GM18907 (cell line): ENCODE measurements around the gene ARHGEF4.

Experiments
- ATAC-seq: cut with Tn5 transposase; IDR thresholded peaks from one replicate; pipeline ENCODE4 v1.9.1; 2021; ENCODE audit warnings: mild to moderate bottlenecking, moderate library complexity; ENCODE audit not compliant: unreplicated experiment

ARHGEF4 gene

DNA sequence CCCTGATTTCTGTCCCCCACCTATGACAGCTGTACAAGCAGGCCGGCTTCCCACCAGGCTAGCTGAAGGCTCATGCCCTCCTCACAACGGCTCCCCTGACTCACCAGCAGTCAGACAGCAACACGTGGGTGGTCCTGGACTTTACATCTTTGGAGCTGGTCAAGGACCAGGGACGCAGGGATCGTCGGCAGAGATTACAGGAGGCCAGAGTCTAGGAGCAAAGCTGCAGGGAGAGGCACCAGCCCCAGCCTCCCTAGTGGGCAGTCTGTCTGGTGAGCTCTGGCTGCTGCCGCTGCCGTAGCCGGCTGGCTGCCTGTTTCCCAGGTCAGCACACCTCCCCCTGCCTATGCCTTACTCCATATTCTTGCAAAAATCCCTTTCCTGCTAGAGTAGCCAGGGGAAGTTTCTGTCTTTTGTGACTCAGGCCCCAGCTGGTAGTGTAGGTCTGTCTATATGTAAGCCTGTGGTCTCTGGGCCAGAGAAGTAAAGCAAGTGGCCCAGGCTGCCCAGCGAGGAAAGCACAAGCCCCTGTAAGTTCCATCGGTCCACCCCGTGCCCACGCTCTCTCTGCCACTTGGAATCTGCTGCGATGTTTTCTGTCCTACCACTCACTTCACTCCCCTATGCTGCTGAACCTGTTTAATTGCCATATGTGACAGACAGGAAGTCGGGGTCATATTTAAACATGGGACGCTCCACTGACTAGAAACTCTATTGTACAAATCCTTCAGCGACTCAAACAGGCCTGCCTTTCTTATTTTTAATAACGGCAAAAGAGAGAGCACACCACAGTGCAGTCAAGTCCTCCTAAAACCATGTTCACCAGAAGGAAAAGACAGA, 2.4 kb upstream of the ARHGEF4 start:
- ATAC-seq = no peak

DNA sequence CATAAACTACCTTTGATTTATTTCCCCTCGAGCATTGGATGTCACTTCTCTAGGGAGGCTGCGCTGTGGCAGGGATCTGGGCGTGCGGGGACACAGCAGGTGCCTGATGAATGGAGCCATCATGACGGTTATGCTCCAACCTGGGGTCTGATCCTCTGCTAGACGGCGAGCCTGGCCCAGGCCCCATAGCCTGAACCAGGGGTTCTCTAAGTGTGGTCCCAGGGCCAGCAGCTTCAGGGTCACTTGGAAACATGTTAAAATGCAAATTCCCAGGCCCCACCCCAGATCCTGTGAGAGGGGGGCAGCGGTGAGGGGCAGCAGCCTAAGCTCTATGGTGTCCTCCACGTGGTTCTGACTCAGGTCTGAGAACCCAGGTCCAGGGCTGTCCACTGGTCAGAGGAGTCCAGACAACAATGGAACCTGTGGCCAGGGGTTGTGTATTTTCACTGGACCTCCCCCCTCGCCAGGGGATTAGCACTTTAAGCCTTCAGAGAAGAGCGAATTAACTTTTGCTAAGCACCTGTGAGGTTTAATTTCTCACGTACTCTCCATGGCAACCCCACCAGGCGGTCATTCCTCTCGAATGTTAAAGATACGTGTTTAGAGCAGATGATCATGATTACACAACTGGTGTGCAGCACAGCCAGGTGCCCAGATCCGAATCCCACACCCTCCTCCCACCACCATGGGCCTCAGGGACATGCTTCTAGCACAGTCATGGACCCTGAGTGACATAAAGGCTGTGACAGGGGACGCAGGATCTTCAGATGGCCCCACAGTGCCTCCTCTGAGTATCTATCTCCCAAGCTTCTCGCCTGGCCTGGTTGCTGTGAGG, 1.6 kb upstream of the ARHGEF4 start:
- ATAC-seq = no peak

DNA sequence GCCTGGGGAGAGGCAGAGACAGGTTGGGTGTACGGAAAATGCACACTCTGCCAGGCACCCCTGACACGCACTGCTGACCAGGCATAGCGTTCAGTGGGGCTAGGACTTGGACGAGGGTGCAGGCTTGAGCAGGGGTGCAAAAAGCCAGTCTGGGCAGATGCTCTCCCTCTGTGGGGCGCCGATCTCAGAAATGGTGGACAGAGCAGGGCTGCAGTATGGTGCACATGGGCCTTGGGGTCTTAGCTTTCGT, 1.0 kb upstream of the ARHGEF4 start:
- ATAC-seq = no peak

DNA sequence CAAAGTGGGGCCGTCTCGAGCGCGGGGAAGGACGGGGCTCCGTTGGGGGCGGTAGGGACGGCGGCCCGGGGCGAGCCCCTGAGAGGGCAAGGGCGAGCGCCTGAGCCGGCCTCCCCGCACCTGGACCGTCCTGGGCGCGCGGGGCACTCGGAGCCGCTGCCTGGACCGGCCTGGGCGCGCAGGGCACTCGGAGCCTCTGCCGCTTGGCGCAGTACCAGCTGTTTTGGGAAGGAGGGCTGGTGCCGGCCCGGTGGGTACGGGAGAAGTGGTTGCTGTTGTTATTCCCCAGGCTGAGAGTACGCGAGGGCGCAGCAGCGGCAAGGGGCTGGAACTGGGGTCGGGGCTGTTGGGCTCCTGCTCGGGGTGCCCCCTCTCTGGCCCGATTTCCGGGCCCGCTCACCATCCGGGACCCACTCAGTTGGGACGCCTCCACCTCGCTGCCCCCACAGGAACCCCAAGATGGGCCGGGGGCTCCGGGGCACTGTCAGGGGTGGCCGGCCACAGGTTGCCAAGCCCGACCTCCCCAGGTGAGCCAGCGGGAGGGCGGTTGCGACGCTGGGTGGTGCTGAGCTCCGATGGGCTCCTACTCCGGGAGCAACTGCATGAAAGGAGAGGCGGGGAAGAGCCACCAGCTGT, 579 bp downstream of the ARHGEF4 start:
- peak; percentile 6 for ATAC-seq

DNA sequence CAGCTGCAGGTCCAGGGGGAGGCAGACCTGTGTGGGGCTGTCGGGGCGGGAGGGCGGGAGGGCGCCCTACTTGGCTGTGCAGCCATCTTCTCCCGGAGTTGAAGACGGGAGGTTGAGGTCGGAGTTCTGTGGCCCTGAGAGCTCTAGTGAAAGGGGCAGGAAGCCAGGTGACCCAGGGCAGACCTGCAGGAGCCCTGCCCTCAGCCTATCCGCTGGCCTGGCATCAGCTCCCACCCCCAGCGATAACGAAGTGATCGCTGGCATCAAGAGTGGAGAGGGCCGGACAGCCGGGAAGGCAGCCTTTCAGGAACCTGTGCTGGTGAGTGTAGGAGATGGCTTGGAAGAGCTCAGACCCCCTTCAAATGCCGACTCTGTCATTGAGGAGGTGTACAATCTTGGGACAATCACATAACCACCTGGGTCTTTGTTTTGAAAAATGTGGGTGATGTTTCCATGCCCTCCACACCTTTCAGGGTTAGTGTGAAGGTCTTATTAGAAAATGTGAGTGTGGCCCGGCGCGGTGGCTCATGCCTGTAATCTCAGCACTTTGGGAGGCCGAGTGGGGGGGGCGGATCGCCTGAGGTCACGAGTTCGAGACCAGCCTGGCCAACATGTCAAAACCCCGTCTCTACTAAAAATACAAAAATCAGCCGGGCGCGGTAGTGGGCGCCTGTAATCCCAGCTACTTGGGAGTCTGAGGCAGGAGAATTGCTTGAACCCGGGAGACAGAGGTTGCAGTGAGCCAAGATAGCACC, 1.3 kb downstream of the ARHGEF4 start:
- no peak for ATAC-seq

DNA sequence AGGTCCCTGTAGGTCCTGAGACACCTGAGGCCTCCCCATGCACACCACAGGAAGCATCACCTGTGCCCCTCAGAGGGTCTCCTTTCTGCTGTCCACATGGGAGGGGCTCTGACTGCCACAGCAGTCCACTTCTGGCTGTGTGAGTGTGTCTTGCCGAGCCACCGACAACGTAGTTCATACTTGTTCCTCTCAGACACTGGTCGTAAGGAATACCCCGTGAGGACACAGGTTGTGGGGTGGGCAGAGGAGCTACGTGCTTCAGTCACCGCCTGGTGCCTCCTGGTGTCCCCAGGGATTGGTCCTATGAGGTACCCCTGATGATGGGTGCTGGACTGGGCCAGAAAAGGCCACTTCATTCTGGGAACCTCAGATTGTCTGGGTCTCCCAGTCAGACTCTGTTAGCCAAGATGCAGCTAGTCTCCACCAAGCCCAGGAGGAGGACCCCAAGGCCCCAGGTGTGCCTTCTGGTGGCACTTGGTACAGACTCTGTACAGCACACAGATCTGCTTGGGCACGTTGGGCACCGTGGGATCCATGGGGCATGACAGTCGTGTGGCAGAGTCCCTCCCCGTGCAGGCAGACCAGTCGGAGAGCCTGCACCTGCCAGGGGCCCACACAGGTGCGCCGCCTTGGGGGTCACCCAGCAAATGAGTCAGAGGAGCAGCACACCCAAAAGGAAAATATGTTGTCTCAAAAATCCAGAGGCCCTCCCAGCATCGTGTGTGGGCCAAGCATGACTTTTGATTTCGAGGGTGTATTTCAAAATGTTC, 2.5 kb downstream of the ARHGEF4 start:
- no peak for ATAC-seq

DNA sequence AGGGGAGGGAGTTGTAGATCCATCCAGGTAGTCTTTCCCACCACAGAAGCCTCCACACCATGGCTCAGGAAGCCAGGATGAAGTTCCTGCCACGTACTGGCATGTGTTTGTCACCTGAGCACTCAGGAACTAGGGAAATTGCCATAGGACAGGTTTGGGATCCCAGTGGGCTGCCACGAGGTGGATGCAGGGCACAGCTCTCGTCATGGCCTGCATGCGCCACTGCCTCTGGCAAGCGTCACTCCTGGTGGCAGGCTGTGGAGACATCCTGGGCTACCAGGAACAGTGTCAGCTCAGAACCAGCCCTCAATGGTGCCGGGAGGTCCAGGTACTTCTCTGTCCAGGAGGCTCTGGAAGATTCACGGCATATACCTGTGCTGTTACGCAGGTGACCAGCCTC, 3.8 kb downstream of the ARHGEF4 start:
- ATAC-seq = no peak

DNA sequence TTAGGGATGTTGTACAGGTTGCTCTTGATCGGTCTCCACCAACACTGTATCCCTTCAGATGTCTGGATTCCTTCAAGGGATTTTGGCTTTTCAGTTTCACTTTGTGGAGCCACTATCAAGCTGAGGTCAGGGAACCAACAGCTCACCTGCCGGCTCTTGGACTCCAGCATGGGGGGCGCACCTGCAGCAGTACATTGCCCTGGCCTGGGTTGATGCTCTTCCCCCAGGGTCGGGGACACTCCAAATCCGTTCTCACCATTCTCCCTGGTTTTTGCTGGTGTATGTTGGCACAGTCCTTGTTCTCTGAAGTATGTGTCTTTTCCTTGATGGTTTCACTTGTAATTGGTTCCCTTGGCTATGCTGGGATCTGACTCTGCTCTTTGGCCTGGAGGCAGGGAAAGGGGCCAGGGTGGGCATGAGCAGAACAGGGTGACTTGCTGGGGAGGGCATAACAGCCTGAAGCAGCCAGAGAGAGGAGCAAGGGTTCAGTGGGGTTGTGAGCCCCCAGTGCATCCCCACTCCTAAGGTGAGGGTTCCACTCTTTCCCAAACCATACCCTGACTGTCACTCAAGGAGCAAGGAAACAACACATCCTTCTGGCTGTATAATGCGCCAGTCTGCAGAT, 5.1 kb downstream of the ARHGEF4 start:
- ATAC-seq = no peak

DNA sequence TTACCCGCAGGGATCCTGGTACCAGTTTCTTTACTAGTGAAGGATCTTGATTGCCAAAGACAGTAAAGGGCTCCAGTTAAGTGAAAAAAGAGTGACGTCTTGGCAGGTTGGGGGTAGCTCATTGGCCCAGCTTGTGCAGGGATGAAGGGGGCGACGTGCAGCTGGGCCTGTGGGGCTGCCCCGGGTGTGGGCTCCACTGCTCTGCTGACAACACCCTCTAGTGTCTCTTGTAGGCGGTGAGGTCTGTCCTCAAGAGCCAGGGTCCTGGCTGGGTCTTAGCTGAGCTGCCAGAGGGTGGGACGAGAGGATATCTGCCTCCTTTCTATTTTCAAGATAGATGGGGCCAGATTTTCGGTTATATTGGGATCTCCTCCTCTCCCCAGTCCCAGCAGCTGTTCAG, 6.1 kb downstream of the ARHGEF4 start:
- ATAC-seq = no peak

DNA sequence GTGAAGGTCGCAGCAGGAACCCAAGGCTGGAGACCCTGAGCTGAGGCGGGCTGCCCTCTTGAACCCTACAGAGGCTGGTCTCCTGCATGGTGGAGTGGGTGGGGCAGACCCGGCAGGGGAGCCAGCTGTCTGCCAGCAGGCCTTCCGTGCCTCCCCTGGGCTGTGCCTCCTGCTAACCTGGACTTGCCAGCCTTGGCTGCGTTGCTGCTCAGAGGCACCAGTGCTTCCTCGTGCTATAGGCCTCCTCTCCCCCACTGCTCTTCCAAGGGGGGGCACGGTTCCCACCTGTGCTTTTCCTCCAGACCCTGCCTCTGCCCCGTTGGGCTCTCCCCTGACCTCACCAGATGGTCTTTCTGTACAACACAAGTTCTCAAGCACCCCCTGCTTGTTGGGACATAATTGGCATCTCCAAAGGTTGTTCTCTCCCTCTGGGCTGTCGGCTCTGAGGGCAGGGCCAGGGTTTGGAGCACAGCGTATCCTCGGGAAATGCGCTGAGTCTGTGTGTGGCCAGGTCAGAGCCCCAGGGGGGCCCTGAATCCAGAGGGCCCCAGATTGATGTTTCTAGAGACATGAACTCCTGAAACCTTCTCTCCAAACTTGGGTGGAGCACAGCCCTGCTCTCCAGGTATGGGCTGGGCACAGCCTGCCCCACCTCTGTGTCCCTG, 6.7 kb downstream of the ARHGEF4 start:
- ATAC-seq = no peak

DNA sequence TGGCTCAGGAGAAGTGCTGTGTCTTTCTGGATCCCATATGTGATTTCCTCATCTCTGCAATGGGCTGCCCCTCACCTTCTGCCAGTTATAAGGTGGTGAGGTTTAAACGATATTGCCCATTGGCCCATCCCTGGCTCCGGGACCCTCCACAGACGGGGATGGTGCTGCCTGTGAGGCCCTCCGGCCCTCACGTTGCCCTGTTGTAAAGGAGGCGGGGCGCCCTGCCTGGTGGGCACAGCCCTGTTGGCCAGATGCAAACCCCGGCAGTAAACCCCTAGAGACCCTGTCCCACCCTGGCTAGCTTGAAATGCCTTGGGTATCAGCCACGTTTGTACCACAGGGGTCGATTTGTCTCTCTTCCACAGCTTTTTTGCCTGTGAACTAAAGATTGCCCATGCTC, 7.4 kb downstream of the ARHGEF4 start:
- ATAC-seq = no peak

DNA sequence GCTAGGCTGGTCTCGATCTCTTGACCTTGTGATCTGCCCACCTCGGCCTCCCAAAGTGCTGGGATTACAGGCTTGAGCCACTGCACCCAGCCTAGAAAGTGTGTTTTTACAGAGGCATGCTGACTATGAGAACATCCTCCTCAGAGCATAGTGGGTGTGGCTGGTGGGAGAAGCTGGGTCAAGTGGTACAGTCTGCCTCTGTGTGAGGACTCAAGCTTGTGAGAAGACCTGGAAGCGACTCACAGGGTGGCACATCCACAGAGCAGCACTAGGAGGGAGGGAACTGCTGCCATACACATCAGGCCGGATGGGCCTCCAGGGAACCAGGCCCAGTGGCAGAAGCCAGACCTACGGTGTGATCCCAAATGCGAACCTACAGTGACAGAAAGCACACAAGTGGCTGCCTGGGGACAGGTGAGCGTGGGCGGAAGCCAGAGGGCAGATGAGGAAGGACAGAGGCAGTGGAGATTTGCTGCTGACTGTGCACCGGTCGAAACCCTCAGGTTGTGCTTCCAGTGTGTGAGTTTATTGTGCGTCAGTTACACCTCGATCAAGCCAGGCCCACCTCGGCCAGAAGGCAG, 8.9 kb downstream of the ARHGEF4 start:
- no peak for ATAC-seq

DNA sequence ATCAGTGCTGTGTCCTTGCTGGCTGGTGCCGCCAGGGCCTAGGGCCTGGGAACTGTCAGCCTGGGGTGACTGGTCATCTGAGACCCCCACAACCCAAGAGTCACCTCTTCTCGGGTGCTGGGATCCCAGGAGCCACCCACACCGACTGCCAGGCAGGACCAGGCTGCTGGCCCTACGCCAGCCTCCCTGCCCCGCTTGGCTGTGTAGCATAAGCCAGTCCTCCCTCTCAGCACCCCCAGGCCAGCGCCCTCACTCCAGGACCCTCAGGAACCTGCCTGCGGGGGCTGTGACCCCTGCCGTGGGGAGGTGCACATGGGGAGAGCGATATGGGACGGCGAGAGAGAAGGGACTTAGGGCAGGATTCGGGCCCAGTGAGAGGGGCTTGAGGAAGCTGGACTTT, 9.5 kb downstream of the ARHGEF4 start:
- ATAC-seq = no peak

DNA sequence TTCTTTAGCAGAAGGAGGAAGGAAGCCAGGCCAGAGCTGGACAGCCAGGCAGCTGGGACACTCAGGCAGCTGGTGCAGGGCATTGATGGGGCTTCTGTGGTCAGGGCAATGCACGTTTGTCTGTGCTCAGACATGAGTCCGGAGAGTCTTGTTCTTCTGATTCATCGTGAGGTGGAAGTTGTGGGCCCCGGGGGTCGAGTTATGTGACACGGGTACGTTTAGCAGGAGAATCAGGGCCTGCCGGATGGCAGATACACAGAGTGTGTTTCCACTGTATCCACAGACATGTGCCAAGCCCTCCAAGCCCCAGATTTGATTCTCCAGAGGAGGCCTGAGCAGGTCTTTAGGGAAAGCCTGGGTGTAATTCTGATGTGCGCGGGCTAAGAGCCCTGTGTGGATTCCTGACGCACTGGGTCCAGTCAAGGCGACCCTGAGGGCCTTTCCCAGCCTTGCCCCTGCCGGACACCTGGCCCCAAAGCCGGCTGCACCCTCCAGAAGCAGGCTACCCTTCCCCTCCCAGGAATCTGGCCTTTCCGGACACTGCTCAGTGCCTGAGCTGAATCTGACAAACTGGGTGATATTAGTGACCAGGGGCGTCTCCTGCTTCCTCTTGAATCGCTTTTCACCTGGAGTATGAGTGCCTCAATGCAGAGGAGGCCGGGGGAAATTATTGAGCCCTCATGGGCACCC, 10.1 kb downstream of the ARHGEF4 start:
- no peak for ATAC-seq

DNA sequence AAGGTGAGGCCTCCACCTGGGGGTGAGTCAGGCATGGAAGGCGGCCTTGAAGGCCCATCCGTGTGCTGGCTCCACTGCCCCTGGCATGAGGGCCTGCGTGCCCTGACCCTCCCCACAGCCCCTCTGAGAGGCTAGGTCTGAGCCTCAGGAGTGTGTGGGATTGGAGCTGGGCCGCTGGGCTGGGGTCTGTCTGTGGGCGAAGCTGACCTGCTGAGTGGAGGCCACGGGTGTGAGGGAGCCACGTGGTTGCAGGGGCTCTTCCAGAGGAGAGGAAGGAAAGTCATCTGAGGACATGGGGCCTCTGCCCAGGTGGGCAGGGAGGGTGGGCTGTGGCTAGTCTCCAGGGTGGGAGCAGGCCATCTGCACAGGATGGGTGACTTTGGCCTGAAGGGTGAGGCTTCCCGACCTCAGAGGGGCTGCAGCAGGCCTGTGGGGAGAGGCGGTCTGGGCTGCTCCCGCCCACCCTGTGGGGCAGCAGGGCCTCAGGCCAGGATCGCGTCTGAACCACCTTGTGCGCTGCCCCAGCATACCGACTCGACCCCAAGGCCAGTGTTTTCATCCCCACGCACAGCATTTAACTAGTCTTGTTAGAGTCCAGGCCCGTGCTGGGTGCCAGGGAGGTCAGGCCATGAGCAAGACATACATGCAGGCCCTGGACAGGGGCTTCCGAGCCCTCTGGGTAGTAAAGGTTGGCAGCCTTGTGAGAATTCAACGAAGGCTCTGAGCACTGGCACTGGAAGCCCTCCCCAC, 11.2 kb downstream of the ARHGEF4 start:
- ATAC-seq = no peak

DNA sequence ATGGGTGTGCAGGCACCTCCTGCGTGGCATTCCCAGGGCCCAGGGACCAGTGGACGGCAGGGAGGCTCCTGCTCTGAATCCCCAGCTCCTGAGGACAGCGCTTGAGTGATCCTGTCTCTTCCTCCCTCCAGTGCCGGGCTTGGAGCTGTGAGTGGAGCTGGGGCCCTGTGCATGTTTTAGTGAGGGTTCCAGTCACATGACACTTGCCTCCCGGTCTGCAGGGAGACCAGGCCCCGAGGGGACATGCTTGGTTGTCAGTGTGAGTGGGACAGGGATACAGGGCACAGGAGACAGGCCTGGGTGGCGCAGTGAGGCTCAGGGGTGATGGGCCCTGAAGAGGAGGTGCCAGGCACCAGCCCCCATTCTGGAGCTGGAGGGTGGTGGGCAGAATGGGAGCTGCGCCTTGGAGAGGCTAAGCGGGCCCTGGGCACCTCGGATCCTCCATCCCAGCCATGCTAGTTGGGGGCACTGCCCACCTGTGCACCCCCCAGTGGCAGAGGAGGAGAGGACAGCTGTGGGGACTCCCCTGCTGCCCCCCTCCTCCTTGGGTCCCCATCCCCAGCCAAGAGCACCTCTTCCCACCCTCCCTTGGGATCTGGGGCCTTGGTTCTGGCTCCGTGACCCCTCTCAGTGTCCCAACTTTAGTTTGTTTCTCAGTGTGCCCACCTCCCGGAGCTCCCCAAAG, 12.0 kb downstream of the ARHGEF4 start:
- no peak for ATAC-seq
